ENCODE data around the gene ELFN1. TPM values are rescaled to one million over a fixed set of nuclear protein-coding genes. Genes with fewer than 3 reads are reported as not detected.

Gene ELFN1
- total and polyA plus RNA-seq, 10 of the 15 experiments (the other 5 are each of a cell fraction or from before 2014, with no cell fraction given) = 0.04 TPM; not detected in 9

DNA sequence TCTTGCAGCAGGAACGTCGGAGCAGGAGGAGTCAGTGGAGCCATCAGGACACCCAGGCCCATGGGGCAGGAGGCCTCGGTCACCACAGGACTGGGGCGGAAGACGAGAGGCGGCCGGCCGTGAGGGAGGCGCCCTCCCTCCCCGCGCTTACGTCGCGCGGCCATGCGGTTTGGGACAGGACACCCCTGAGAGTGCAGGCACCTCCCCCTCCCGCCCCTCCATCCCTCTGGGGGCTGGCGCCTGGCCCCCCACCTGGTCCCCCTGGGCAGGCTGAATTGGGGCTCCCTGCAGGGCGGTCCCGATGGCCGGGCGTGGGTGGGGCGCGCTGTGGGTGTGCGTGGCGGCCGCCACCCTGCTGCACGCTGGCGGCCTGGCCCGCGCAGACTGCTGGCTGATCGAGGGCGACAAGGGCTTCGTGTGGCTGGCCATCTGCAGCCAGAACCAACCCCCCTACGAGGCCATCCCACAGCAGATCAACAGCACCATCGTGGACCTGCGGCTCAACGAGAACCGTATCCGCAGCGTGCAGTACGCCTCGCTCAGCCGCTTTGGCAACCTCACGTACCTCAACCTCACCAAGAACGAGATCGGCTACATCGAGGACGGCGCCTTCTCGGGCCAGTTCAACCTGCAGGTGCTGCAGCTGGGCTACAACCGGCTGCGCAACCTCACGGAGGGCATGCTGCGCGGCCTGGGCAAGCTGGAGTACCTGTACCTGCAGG lies 74.4 kb downstream of the ELFN1 start (continued):
- TF ChIP-seq STAT1 (conservative IDR thresholded peaks at IDR 0.05) = no peak
- TF ChIP-seq, protein P1, sequence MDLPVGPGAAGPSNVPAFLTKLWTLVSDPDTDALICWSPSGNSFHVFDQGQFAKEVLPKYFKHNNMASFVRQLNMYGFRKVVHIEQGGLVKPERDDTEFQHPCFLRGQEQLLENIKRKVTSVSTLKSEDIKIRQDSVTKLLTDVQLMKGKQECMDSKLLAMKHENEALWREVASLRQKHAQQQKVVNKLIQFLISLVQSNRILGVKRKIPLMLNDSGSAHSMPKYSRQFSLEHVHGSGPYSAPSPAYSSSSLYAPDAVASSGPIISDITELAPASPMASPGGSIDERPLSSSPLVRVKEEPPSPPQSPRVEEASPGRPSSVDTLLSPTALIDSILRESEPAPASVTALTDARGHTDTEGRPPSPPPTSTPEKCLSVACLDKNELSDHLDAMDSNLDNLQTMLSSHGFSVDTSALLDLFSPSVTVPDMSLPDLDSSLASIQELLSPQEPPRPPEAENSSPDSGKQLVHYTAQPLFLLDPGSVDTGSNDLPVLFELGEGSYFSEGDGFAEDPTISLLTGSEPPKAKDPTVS (IDR thresholded peaks at IDR 0.05; ENCODE audit: low read depth, low read length) = no peak
- no peak for TF ChIP-seq LARP7 (IDR thresholded peaks at IDR 0.05)
- TF ChIP-seq PML (IDR thresholded peaks at IDR 0.05; ENCODE audit: low read length) = no peak
- no peak for TF ChIP-seq PAX8 (IDR thresholded peaks at IDR 0.05)
- TF ChIP-seq, protein P2, sequence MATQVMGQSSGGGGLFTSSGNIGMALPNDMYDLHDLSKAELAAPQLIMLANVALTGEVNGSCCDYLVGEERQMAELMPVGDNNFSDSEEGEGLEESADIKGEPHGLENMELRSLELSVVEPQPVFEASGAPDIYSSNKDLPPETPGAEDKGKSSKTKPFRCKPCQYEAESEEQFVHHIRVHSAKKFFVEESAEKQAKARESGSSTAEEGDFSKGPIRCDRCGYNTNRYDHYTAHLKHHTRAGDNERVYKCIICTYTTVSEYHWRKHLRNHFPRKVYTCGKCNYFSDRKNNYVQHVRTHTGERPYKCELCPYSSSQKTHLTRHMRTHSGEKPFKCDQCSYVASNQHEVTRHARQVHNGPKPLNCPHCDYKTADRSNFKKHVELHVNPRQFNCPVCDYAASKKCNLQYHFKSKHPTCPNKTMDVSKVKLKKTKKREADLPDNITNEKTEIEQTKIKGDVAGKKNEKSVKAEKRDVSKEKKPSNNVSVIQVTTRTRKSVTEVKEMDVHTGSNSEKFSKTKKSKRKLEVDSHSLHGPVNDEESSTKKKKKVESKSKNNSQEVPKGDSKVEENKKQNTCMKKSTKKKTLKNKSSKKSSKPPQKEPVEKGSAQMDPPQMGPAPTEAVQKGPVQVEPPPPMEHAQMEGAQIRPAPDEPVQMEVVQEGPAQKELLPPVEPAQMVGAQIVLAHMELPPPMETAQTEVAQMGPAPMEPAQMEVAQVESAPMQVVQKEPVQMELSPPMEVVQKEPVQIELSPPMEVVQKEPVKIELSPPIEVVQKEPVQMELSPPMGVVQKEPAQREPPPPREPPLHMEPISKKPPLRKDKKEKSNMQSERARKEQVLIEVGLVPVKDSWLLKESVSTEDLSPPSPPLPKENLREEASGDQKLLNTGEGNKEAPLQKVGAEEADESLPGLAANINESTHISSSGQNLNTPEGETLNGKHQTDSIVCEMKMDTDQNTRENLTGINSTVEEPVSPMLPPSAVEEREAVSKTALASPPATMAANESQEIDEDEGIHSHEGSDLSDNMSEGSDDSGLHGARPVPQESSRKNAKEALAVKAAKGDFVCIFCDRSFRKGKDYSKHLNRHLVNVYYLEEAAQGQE (IDR thresholded peaks at IDR 0.05; ENCODE audit: low read depth, low read length) = no peak
- TF ChIP-seq, protein P3, sequence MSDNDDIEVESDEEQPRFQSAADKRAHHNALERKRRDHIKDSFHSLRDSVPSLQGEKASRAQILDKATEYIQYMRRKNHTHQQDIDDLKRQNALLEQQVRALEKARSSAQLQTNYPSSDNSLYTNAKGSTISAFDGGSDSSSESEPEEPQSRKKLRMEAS (IDR thresholded peaks at IDR 0.05; ENCODE audit: low read depth, low read length) = no peak

All from GM12878 (cell line).